KG1 (cell line): ENCODE measurements around the gene OR2D2.
"Not testable (repeated sequence)": the region's sequence is repeated elsewhere in the genome, so short reads cannot be mapped to it uniquely, and the experiment has no call there.

ENCODE experiments used
- DNase-seq: peaks from one replicate; lab custom pipeline; 2025; lab: John Stamatoyannopoulos, UW

The OR2D2 gene

DNA sequence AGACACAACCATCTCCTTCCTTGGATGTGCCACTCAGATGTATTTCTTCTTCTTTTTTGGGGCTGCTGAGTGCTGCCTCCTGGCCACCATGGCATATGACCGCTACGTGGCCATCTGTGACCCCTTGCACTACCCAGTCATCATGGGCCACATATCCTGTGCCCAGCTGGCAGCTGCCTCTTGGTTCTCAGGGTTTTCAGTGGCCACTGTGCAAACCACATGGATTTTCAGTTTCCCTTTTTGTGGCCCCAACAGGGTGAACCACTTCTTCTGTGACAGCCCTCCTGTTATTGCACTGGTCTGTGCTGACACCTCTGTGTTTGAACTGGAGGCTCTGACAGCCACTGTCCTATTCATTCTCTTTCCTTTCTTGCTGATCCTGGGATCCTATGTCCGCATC lies 15.4 kb downstream of the OR2D2 start:
- no peak for DNase-seq

DNA sequence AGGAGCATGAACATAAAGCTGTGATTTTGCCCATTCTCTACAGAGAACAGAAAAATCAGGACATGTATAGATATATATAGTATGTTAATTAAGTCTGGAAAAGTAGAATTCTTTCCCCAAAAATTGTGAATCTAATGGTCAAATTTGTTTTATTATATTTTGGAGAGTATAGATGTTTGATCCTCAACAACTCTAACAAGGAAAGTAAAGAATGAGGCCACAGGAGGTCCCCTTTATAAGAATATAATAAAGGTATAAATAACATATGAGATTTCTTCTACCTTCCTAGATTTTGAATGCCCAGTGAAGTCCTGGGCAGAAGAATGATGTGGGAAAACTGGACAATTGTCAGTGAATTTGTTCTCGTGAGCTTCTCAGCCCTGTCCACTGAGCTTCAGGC lies 16.0 kb downstream of the OR2D2 start, which contains the start of gene OR10A4:
Gene OR10A4, plus strand, starts transcription at position 301 of the 400 bp plus-strand sequence. Its CDS starts 23 bp downstream, at position 324.
- DNase-seq, result no peak

DNA sequence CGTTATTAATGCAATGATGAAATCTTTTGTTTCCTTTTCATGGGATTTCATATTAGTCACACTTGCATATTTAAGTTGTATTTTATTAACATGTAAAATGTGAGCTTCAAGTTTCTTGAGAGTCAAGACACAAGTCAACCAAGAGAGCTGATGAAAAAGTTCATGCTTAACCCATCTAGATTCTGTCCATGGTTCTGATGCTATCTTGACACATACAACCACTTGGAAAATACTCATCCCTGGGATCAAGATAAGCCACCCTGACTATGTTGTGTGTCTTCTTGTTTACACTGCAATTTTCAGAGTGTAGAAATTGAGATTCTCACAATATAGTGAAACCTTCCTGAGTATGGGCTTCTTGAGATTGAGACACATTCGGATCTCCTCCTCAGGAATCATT lies 16.5 kb downstream of the OR2D2 start:
- DNase-seq, result no peak

GRCh38 chr11:6871278-6871677 lies 21.0 kb downstream of the OR2D2 start:
- DNase-seq, result no peak

- no peak for DNase-seq
These were observed 27.9 kb downstream of the OR2D2 start for GRCh38 chr11:6864438-6864837.

GRCh38 chr11:6862961-6863360 lies 29.3 kb downstream of the OR2D2 start, which contains the start of gene OR10A2:
TSS of gene OR10A2 (plus strand) at chr11:6863057. CDS start at chr11:6869755, 6,698 bp downstream.
- no peak for DNase-seq

- no peak for DNase-seq
These were observed 35.4 kb downstream of the OR2D2 start for GRCh38 chr11:6856871-6857270.

GRCh38 chr11:6855971-6856541 lies 36.2 kb downstream of the OR2D2 start:
- no peak for DNase-seq

- DNase-seq, result not testable (repeated sequence)
These were observed 37.5 kb downstream of the OR2D2 start for GRCh38 chr11:6854801-6855200.

DNA sequence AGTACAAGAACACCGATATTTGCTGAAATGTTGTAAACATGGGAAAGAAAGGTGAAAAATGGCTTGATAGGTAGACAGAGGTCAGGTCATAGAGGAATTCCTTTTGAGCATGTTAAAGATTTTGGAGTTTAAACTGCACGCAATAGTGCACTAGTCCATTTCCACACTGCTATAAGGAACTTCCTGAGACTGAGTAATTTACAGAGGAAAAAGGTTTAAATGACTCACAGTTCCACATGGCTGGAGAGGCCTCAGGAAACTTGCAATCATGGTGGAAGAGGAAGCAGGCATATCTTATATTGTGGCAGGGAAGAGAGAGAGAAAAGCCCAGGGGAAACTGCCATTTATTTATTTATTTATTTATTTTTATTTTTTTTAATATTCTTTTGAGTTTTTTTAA lies 41.8 kb downstream of the OR2D2 start:
- no peak for DNase-seq

DNA sequence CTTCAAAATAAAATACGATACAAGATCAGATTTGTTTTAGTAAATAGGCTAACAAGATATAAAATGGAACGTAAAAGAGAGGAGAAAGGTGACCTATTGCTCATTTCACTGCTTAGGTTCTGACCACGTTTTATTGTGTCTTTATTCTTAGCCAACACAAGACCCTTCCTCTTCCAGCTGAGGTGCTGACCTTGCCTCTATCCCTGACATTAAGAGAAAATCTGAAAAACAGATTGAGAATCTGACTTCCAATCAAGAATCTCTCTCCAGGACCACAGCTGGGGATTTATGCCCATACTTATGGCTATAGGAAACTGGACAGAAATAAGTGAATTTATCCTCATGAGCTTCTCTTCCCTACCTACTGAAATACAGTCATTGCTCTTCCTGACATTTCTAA lies 46.9 kb downstream of the OR2D2 start, which contains the start of gene OR10A5:
Gene OR10A5, plus strand, starts transcription at position 301 of the 400 bp plus-strand sequence. Its CDS starts 0 bp downstream, at position 301.
- no peak for DNase-seq

DNA sequence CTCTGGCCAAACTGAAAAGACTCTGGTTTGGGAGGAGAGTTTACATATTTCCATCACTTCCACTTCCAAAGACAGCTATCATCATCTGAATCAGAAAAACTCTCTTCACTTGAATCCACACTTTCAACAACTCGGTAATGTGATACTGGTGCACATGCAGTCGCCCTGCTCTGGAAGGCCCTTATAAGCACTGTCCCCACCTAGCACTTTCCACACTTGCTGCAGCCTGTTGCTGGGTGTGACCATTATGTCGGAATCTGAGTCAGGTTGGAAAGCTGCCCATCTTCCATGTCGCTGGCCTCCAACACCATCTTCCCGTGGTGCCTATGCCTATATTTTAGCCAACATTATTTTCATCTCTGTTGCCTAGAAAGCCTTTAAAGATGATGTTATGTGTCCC lies 47.9 kb downstream of the OR2D2 start:
- DNase-seq, result no peak

DNA sequence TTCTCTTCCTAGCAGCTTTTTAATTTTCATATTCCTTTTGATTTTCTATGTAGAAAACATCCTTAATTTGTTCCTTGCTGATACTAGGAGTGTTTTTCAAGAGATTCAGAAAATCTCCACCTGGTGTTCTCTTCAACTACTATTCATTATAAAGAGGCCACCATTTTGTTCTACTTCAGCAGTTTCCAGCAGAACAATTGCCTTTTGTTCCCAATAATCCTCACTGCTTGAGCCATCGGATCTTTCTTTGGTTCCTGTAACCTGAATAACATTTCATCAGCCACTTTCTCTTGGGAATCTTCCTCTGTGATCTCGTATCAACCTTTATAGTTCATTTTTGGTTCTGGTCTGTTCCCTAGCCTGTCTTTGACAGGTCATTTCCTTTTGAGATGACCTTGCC lies 48.6 kb downstream of the OR2D2 start:
- no peak for DNase-seq

- DNase-seq, result no peak
These were observed 50.6 kb downstream of the OR2D2 start for GRCh38 chr11:6841694-6842093.
